Thymus (tissue), 11 donors: Measurements from ENCODE around the gene FAS. TPM values are rescaled to one million over a fixed set of nuclear protein-coding genes. Genes with fewer than 3 reads are reported as not detected.

Source experiments
- DNase-seq, 9 donors: peaks; one replicate each; pipeline ENCODE4 v3.0.0-alpha.2; 2013; ENCODE audit warnings: low spot score in 9 of 9, low read depth in 6 of 9, missing footprints in 1 of 9
- H3K27ac ChIP-seq, 2 donors: one replicate each; pipeline ENCODE4 v1.5.1; 2013; ENCODE audit warnings: control low read depth in 1 of 2, low read depth in 1 of 2, low read length in 1 of 2, mild to moderate bottlenecking in 1 of 2, moderate library complexity in 1 of 2
- H3K27me3 ChIP-seq, 2 donors: one replicate each; pipeline ENCODE4 v1.5.1; 2013; ENCODE audit warnings: low read length in 1 of 2; ENCODE audit not compliant: control insufficient read depth in 2 of 2, insufficient read depth in 1 of 2
- H3K36me3 ChIP-seq, 2 donors: one replicate each; pipeline ENCODE4 v1.5.1; 2013; ENCODE audit warnings: low read length in 1 of 2, mild to moderate bottlenecking in 1 of 2, moderate library complexity in 1 of 2; ENCODE audit not compliant: control insufficient read depth in 2 of 2, insufficient read depth in 2 of 2
- H3K4me1 ChIP-seq, 2 donors: one replicate each; pipeline ENCODE4 v1.5.1; 2013; ENCODE audit warnings: low read length in 2 of 2; ENCODE audit not compliant: control insufficient read depth in 2 of 2, insufficient read depth in 2 of 2
- H3K4me3 ChIP-seq, 2 donors: one replicate each; pipeline ENCODE4 v1.5.1; 2013; ENCODE audit warnings: low read length in 2 of 2, control low read depth in 1 of 2, mild to moderate bottlenecking in 1 of 2
- H3K9me3 ChIP-seq, 2 donors: one replicate each; pipeline ENCODE4 v1.5.1; 2013; ENCODE audit warnings: low read length in 1 of 2, mild to moderate bottlenecking in 1 of 2; ENCODE audit not compliant: control insufficient read depth in 2 of 2, insufficient read depth in 1 of 2
- WGBS: extraction: QIAGEN DNeasy Blood & Tissue Kit; methylation state at CpG from one replicate; pipeline ENCODE4 v1.1.7; 2013; 5-methylcytosine and 5-hydroxymethylcytosine counted together
- polyA plus RNA-seq: library from polyadenylated mRNA; stranded (reverse); fragments of 200-250 nt; gene quantifications from one replicate; pipeline ENCODE4 v1.2.3, GENCODE V29; 2013
- total RNA-seq: library from RNA; stranded (reverse); fragments of 120-200 nt; gene quantifications from one replicate; pipeline ENCODE4 v1.2.4, GENCODE V29; 2013
- donor health status: healthy.

Gene FAS
- total and polyA plus RNA-seq, 2 donors: 31.6 to 36.8 TPM

GRCh38 chr10:88963318-88963717 is 27.3 kb upstream of the FAS start:
- WGBS: 99% methylated on average over 2 of the region's 2 CpGs
- Histone ChIP-seq H3K9me3 (no peaks in the 10 kb centered on the region), H3K4me3 (no peak overlapping the region), H3K4me1 (peaks cover 0 to 4% of the 10 kb centered on the region in 2 donors), H3K36me3 (no peaks in the 10 kb centered on the region), H3K27me3 (no peaks in the 10 kb centered on the region), H3K27ac (no peak overlapping the region)
- no peak for DNase-seq

GRCh38 chr10:88964360-88964759 is 26.2 kb upstream of the FAS start:
- DNase-seq: no peak
- WGBS: 95% methylated on average over 1 of the region's 1 CpG

GRCh38 chr10:88964869-88965415 is 25.7 kb upstream of the FAS start:
- no peaks in the 10 kb centered on the region for H3K36me3 ChIP-seq
- 74% methylated on average over 3 of the region's 3 CpGs for WGBS
- peaks cover 0 to 4% of the 10 kb centered on the region in 2 donors for H3K4me1 ChIP-seq
- H3K4me3 ChIP-seq: no peak overlapping the region
- no peak for DNase-seq
- no peaks in the 10 kb centered on the region for H3K9me3 ChIP-seq
- no peaks in the 10 kb centered on the region for H3K27me3 ChIP-seq
- H3K27ac ChIP-seq: no peak overlapping the region

More at GRCh38 chr10:88964360-88964759, 26.2 kb upstream of the FAS start:
- no peak overlapping the region for H3K4me3 ChIP-seq
- H3K9me3 ChIP-seq: no peaks in the 10 kb centered on the region
- H3K4me1 ChIP-seq: peaks cover 0 to 4% of the 10 kb centered on the region in 2 donors
- no peaks in the 10 kb centered on the region for H3K36me3 ChIP-seq
- no peak overlapping the region for H3K27ac ChIP-seq
- H3K27me3 ChIP-seq: no peaks in the 10 kb centered on the region

GRCh38 chr10:88966797-88967196 is 23.8 kb upstream of the FAS start:
- no peak overlapping the region for H3K27ac ChIP-seq
- H3K36me3 ChIP-seq: no peaks in the 10 kb centered on the region
- no peak overlapping the region for H3K4me3 ChIP-seq
- no peaks in the 10 kb centered on the region for H3K9me3 ChIP-seq
- peaks cover 0 to 4% of the 10 kb centered on the region in 2 donors for H3K4me1 ChIP-seq
- no peaks in the 10 kb centered on the region for H3K27me3 ChIP-seq
- DNase-seq: no peak
- WGBS: 92% methylated on average over 3 of the region's 3 CpGs

- Histone ChIP-seq H3K9me3 (no peaks in the 10 kb centered on the region), H3K27me3 (no peaks in the 10 kb centered on the region), H3K4me1 (no peaks in the 10 kb centered on the region), H3K27ac (no peak overlapping the region), H3K4me3 (no peak overlapping the region), H3K36me3 (no peaks in the 10 kb centered on the region)
- whole genome bisulfite sequencing: 95% methylated on average over 2 of the region's 2 CpGs
- no peak for DNase-seq
Observed at GRCh38 chr10:88968391-88968790, 22.2 kb upstream of the FAS start.

GRCh38 chr10:88971221-88972061 is 19.2 kb upstream of the FAS start:
- no peak overlapping the region for H3K4me3 ChIP-seq
- no peaks in the 10 kb centered on the region for H3K27me3 ChIP-seq
- WGBS: 97% methylated on average over 5 of the region's 5 CpGs
- no peaks in the 10 kb centered on the region for H3K9me3 ChIP-seq
- DNase-seq: no peak
- H3K36me3 ChIP-seq: no peaks in the 10 kb centered on the region
- H3K27ac ChIP-seq: no peak overlapping the region
- peaks cover 3 to 7% of the 10 kb centered on the region in 2 donors for H3K4me1 ChIP-seq

GRCh38 chr10:88974012-88974411 is 16.6 kb upstream of the FAS start:
- no peaks in the 10 kb centered on the region for H3K36me3 ChIP-seq
- WGBS: 98% methylated on average over 3 of the region's 3 CpGs
- H3K4me1 ChIP-seq: peaks cover 3 to 7% of the 10 kb centered on the region in 2 donors
- H3K4me3 ChIP-seq: no peak overlapping the region
- H3K27ac ChIP-seq: no peak overlapping the region
- no peaks in the 10 kb centered on the region for H3K27me3 ChIP-seq
- DNase-seq: no peak
- H3K9me3 ChIP-seq: no peaks in the 10 kb centered on the region

- Histone ChIP-seq H3K4me1 (peaks cover 3 to 7% of the 10 kb centered on the region in 2 donors), H3K36me3 (no peaks in the 10 kb centered on the region)
- 30% methylated on average over 7 of the region's 7 CpGs for WGBS
Observed at GRCh38 chr10:88974446-88975376, 15.9 kb upstream of the FAS start.

More at GRCh38 chr10:88974446-88975376, 15.9 kb upstream of the FAS start:
- H3K9me3 ChIP-seq: no peaks in the 10 kb centered on the region
- H3K27ac ChIP-seq: peak overlapping the region in 1 of 2 donors; percentile 56
- peak in 8 of 9 donors; percentile 25 to 72 (median 48) for DNase-seq
- H3K27me3 ChIP-seq: no peaks in the 10 kb centered on the region
- H3K4me3 ChIP-seq: peak overlapping the region; percentile 43 to 69
